Loucy (cell line): Measurements from ENCODE around the gene CCDC186.

Source experiments
- EZH2phosphoT487 ChIP-seq: fragments of 200-600 bp; IDR thresholded peaks from 2 replicates; pipeline ENCODE4 v1.6.1; 2018; ENCODE audit warnings: antibody characterized with exemption, mild to moderate bottlenecking, moderate library complexity, borderline replicate concordance
- TF ChIP-seq, protein P1 (sequence below): fragments of 200-600 bp; sonication (generic); conservative IDR thresholded peaks from 2 replicates; pipeline ENCODE4 v1.5.1; 2014; ENCODE audit warnings: mild to moderate bottlenecking, antibody characterized with exemption, low read length

- no peak for TF ChIP-seq EZH2phosphoT487
- TF ChIP-seq, protein P1, sequence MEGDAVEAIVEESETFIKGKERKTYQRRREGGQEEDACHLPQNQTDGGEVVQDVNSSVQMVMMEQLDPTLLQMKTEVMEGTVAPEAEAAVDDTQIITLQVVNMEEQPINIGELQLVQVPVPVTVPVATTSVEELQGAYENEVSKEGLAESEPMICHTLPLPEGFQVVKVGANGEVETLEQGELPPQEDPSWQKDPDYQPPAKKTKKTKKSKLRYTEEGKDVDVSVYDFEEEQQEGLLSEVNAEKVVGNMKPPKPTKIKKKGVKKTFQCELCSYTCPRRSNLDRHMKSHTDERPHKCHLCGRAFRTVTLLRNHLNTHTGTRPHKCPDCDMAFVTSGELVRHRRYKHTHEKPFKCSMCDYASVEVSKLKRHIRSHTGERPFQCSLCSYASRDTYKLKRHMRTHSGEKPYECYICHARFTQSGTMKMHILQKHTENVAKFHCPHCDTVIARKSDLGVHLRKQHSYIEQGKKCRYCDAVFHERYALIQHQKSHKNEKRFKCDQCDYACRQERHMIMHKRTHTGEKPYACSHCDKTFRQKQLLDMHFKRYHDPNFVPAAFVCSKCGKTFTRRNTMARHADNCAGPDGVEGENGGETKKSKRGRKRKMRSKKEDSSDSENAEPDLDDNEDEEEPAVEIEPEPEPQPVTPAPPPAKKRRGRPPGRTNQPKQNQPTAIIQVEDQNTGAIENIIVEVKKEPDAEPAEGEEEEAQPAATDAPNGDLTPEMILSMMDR = no peak
These were observed 9.6 kb upstream of the CCDC186 start for GRCh38 chr10:114183563-114183962.
